Skin of body (tissue), 2 donors: ENCODE results near the gene TRPC6. TPM values are rescaled to one million over a fixed set of nuclear protein-coding genes. Genes with fewer than 3 reads are reported as not detected.

ENCODE experiments used
- small RNA-seq: library from RNA; depleted of rRNA; stranded (forward); fragments of <200 nt; gene quantifications from one replicate; pipeline ENCODE3, GENCODE V24; 2014; ENCODE audit warnings: low replicate concordance
- total RNA-seq: library from RNA; depleted of rRNA; stranded (reverse); fragments of >200 nt; gene quantifications from one replicate; pipeline ENCODE4 v1.2.3, GENCODE V29; 2014

The TRPC6 gene
- total RNA-seq, 1 donor from 2014 or later = 34.8 TPM

Small RNA genes lying within 50 kb of the gene (small RNA-seq; reads per million reads assigned to genes)
- gene MIR3920 = 0.07 reads per million
